Islet precursor cell (in vitro differentiated cells): Measurements from ENCODE around the gene PGAM5.
"Not testable (repeated sequence)": the region's sequence is repeated elsewhere in the genome, so short reads cannot be mapped to it uniquely, and the experiment has no call there.

ENCODE experiments used
- DNase-seq: peaks from one replicate; pipeline ENCODE4 v3.0.0-alpha.2; 2018

Gene PGAM5

DNA sequence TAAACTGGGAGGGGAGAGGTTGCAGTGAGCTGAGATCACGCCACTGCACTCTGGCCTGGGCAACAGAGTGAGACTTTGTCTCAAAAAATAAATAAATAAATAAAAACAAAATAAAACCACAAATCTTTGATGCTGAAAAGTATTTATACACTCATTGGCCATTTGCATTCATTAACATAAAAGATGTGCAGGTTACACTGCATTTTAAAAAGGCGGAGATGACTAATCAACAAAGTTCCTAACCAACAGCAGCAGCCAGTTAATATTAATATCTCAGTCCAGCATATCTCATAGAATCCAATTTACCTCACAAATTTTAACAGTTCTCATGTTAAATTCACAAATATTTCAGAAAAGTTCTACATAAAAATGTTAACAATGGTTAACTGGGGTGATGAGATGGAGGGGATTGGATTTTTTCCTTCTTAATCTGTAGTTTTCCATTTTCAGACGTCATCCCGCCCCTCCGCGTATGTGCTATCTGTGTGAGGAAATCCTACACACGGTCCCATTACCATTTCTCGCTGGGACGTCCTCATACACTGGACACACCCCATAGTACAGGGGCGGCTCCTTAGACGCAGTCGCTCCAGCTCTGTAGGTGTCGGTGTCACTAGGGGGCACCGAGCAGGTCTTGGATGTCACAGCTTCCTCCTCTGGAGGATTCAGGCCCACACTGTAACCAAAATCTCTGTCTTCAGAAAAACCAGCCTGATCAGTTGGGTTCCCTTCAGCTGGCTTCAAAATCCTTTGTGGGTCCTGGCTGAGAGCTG, 43.7 kb downstream of the PGAM5 start:
- DNase-seq, result no peak

DNA sequence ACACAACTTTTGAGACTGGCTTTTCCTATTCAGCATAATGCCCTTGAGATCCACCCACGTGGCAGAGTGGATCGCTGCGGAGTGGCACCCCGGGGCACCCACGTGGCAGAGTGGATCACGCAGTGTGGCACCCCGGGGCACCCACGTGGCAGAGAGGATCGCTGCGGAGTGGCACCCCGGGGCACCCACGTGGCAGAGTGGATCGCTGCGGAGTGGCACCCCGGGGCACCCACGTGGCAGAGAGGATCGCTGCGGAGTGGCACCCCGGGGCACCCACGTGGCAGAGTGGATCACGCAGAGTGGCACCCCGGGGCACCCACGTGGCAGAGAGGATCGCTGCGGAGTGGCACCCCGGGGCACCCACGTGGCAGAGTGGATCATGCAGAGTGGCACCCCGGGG, 48.2 kb downstream of the PGAM5 start:
- not testable (repeated sequence) for DNase-seq

DNA sequence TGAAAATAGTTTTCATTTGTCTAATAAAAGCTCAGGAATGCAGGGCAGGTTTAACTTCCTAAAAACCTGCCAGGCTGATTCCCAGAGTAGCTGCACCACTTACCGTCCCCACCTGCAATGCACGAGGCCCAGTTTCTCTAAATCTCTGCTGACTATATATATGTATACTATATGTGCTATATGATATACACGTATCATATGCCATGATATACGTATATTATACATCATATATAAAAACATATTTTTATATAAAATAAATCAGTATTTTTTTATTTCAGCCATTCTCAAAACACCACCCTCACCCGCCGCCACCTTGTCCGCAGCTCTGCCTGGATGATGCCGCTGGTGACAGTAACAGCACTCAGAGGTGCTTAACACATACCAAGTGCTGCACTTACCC, 48.7 kb downstream of the PGAM5 start:
- DNase-seq, result no peak

DNA sequence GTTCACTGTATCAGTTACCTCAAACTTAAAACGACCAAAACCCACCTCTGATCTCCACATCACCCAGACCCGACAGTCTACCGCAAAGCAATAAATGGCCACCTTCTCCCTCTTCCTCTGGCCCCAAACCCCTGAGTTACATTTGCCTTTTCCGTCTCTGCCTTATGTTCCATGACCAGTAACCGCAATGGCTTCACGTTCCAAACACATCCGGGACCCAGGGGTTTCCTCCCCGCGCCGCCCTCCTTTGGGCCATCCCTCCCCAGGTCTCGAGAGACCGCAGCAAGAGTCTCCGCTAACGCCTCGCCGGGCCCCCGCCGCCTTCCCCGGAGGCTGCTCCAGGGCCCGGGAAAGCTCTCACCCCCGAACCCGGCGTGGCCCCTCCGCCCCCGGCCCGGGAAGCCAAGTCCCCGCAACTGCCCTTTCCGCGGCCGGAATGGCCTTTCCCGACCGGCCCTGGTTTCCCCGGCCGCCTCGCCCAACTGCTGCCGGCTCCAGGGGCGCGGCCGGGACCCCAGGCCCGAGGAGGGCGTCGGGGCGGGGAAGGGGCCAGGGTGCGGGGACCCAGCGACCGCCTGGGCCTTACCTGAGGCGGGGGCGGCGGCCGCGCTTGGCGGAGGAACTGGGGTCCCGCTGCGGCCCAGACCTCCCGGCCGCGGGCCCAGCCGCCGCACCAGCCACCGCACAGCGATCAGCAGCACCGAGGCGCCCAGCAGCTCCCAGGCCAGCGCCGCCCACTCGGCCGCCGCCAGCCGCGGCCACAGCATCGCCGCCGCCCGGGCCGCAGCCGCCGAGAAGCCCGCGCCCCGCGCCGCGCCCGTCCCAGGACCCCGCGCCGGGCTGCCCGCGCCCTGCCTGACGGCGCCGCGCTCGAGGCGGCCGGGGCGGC, 50.6 kb downstream of the PGAM5 start, which contains the start of gene ANKLE2:
ANKLE2 (minus strand) TSS at position 801 of the 889 bp plus-strand sequence; CDS start at position 767, 34 bp downstream.
- peak; percentile 78 for DNase-seq

DNA sequence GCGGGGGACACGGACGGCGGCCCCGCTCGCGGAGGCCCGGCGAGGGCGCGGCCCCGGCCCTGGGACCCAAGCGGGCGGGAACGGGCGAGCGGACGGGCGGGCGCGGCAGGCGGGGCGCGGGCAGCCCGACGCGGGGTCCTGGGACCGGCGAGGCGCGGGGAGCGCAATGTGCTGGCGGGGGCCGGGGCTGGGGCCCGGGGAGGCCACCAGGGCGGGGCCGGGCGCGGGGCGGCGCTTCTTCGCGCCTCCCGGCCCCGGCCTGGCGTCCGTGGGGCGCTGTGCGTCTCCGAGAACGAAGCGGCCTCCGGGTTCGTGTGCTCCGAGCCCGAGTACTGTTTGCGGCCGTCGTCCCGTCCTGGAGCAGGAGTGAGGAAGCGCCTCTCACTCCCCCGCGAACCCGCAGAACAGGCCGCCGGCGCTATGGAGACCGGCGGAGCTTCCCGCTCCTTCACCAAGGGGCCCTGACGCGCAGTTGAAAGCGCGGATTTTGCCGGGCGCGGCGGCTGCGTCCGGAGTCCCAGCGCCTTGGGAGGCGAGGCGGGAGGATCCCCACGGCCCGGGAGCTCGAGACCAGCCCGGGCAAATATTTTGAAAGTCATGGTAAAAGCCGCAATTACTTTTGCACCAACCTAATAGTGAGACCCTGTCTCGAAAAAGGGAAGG, 51.4 kb downstream of the PGAM5 start:
- DNase-seq, result peak; percentile 94

DNA sequence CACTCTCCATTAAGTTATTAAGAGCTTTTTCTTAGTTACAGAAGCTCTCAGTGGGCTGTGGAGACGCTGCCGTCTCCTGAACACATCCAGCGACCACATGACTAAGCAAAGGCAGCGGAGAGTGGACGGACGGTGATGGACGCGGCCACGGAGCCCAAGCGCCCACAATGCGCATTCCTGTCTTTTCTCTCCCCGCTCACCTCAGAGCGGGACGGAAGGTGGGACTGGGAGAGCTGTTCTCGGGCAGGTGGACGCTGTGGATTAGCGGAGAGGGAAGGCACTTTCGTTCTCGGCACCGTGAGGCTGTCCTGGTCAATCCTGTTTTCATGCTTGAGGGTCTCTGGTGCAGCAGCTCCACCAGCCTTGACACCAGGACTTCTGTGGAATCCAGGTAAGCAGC, 53.6 kb downstream of the PGAM5 start:
- no peak for DNase-seq

DNA sequence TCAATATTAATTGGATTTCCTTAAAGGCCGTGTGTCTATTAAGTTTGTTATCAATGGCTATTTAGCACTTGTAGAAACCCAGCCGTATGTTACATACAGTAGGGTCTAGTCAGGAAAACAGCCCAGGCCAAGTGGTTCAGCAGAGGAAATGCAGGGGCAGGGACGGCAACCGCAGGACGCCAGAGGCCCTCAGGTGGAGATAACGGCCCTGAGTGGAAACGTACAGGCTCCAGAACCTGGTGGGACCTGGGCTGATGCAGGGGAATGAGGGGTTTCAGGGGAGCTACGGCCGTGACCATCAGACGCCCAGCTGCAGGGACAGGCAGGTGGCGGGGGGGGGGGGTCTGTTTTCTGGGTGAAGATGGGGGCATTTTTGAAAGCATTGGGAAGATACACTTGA, 54.7 kb downstream of the PGAM5 start:
- DNase-seq, result no peak

DNA sequence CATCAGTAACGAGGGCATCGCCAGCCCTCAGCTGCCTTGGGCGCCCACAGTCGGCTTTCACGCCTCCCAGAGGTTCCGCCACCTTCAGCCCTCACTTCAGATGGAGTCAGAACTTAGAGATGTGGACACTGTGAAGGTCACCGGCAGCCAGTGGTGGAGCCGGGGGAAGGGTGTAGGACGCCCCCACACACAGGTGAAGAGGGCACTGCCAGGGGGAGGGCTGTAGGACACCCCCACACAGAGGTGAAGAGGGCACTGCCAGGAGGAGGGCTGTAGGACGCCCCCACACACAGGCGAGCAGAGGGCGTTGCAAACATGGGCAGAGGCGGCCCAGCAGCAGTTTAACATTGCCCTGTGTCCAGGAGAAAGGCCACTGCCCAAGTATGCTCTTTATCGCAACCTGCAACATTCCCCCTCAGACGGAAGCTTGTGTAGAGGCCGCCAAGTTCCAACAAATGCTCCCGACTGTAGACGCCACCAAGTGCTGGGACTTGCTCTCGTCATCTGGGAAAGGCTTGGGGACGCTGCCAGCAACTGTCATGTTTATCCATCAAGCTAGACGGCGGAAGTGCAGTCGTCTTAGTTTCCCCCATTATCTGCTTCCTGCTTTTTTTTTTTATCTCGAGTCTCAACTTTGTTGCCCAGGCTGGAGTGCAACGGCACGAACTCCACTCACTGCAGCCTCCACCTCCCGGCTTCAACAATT, 55.9 kb downstream of the PGAM5 start:
- DNase-seq, result no peak

DNA sequence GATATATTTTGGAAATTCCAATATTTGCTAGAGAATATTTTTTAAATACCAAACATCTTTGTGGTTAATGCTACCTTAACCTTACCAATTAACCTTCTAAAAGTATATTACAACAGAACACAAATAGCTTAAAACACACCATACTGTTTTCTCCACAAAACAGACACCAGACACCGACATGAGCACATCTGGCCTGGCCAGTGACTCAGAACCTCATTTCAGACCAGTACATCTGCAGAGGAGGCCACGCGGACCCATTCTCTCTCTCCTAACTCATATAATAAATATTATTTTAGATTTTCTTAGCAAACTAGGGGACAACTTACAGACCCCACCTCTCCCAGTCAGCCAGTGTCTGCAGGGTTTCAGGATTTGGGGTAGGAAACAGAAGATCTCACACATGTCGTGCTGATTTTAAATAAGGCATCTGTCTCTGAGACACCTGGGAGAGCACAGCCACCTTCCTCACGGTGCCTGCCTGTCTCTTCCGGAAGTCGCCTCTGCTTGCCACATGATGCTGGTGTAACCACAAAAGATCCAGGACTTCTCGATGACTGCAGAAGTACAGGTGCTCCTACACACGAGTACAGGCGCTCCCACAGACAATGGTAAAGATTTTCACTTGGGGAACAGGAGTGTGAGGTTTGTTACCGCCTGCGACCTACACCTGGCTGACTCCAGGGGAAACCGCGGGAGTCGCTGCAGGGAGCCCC, 60.6 kb downstream of the PGAM5 start:
- DNase-seq, result no peak
